WTC11 (cell line): ENCODE measurements around the gene KRT14. TPM values are rescaled to one million over a fixed set of nuclear protein-coding genes. Genes with fewer than 3 reads are reported as not detected.

Source experiments
- ATAC-seq: fragments of 200-7000 bp; cut with Tn5 transposase; 2 replicates; pipeline ENCODE4 v1.10.0; 2021; ENCODE audit warnings: mild to moderate bottlenecking, moderate library complexity
- CTCF ChIA-PET: fragments of 300-600 bp; sonication (Branson Sonifier 250); formaldehyde crosslinking; loops from one replicate; lab custom pipeline; 2021; ENCODE audit warnings: antibody characterized with exemption; lab: Charles Lee
- POLR2A ChIA-PET: fragments of 350-600 bp; sonication (Branson Sonifier 250); formaldehyde crosslinking; loops from one replicate; lab custom pipeline; 2021; ENCODE audit warnings: antibody characterized with exemption; lab: Charles Lee
- DNase-seq: peaks from one replicate; pipeline ENCODE4 v3.0.0; 2021; ENCODE audit warnings: low spot score
- H3K27ac Mint-ChIP-seq: 2 replicates; pipeline ENCODE4 v1.8.0; 2021; ENCODE audit warnings: mixed read lengths
- H3K27me3 Mint-ChIP-seq: 2 replicates; pipeline ENCODE4 v1.8.0; 2021; ENCODE audit warnings: low read depth, mild to moderate bottlenecking, moderate library complexity, mixed read lengths
- H3K36me3 Mint-ChIP-seq: 2 replicates; pipeline ENCODE4 v1.8.0; 2021; ENCODE audit warnings: mixed read lengths
- H3K4me1 Mint-ChIP-seq: 2 replicates; pipeline ENCODE4 v1.8.0; 2022; ENCODE audit warnings: mixed read lengths
- H3K4me3 Mint-ChIP-seq: 2 replicates; pipeline ENCODE4 v1.8.0; 2021; ENCODE audit warnings: mild to moderate bottlenecking, moderate library complexity, mixed read lengths
- H3K9me3 Mint-ChIP-seq: 2 replicates; pipeline ENCODE4 v1.8.0; 2021; ENCODE audit warnings: mixed read lengths
- ARID4B ChIP-seq: sonication (generic); formaldehyde crosslinking; IDR thresholded peaks from 2 replicates; pipeline ENCODE4 v1.8.0; 2023; ENCODE audit warnings: missing genetic modification reagents, mild to moderate bottlenecking, borderline replicate concordance
- ATF1 ChIP-seq: sonication (generic); formaldehyde crosslinking; IDR thresholded peaks from 2 replicates; pipeline ENCODE4 v1.8.1; 2023; ENCODE audit warnings: mild to moderate bottlenecking, moderate library complexity, missing genetic modification reagents
- E2F4 ChIP-seq: sonication (generic); formaldehyde crosslinking; IDR thresholded peaks from 2 replicates; pipeline ENCODE4 v1.8.1; 2022; ENCODE audit warnings: low read depth, mild to moderate bottlenecking, moderate library complexity, missing genetic modification reagents, borderline replicate concordance
- FOXJ3 ChIP-seq: sonication (generic); formaldehyde crosslinking; IDR thresholded peaks from 2 replicates; pipeline ENCODE4 v1.9.0; 2021; ENCODE audit warnings: missing genetic modification reagents, mild to moderate bottlenecking, borderline replicate concordance
- GABPB1 ChIP-seq: sonication (generic); formaldehyde crosslinking; IDR thresholded peaks from 2 replicates; pipeline ENCODE4 v1.8.1; 2023; ENCODE audit warnings: mild to moderate bottlenecking, missing genetic modification reagents
- NR2C2 ChIP-seq: sonication (generic); formaldehyde crosslinking; IDR thresholded peaks from 2 replicates; pipeline ENCODE4 v1.8.0; 2022; ENCODE audit warnings: mild to moderate bottlenecking, missing genetic modification reagents
- NR3C1 ChIP-seq: sonication (generic); formaldehyde crosslinking; conservative IDR thresholded peaks from 2 replicates; pipeline ENCODE4 v1.8.1; 2023; ENCODE audit warnings: low read depth, mild to moderate bottlenecking, missing genetic modification reagents
- SMAD3 ChIP-seq: sonication (generic); formaldehyde crosslinking; IDR thresholded peaks from 2 replicates; pipeline ENCODE4 v1.8.0; 2022; ENCODE audit warnings: missing genetic modification reagents, mild to moderate bottlenecking, borderline replicate concordance
- SMAD4 ChIP-seq: sonication (generic); formaldehyde crosslinking; IDR thresholded peaks from 2 replicates; pipeline ENCODE4 v1.8.0; 2022; ENCODE audit warnings: mild to moderate bottlenecking, missing genetic modification reagents
- SOX15 ChIP-seq: fragments of 250-450 bp; sonication (Bioruptor Pico); IDR thresholded peaks from 2 replicates; pipeline ENCODE4 v1.9.0; 2021; ENCODE audit warnings: mild to moderate bottlenecking
- TCF7 ChIP-seq: sonication (generic); formaldehyde crosslinking; IDR thresholded peaks from 2 replicates; pipeline ENCODE4 v1.8.0; 2022; ENCODE audit warnings: mild to moderate bottlenecking, low read depth, missing genetic modification reagents, moderate library complexity
- ZNF138 ChIP-seq: sonication (generic); formaldehyde crosslinking; conservative IDR thresholded peaks from 2 replicates; pipeline ENCODE4 v1.8.1; 2022; ENCODE audit warnings: mild to moderate bottlenecking, moderate library complexity, missing genetic modification reagents
- ZNF671 ChIP-seq: fragments of 250-450 bp; sonication (Bioruptor Pico); IDR thresholded peaks from 2 replicates; pipeline ENCODE4 v1.8.0; 2021; ENCODE audit warnings: mild to moderate bottlenecking
- total RNA-seq: library from RNA; stranded (reverse); gene quantifications from 3 replicates; pipeline ENCODE4 v1.2.3, GENCODE V29; 2021
- TF ChIP-seq, protein P1 (sequence below): sonication (generic); formaldehyde crosslinking; IDR thresholded peaks from 2 replicates; pipeline ENCODE4 v1.8.1; 2023; ENCODE audit warnings: mild to moderate bottlenecking, missing genetic modification reagents
- TF ChIP-seq, protein P2 (sequence below): fragments of 250-450 bp; sonication (Bioruptor Pico); IDR thresholded peaks from 2 replicates; pipeline ENCODE4 v1.9.0; 2021; ENCODE audit warnings: moderate library complexity, mild to moderate bottlenecking, inconsistent platforms, borderline replicate concordance
- TF ChIP-seq, protein P3 (sequence below): sonication (generic); formaldehyde crosslinking; IDR thresholded peaks from 2 replicates; pipeline ENCODE4 v1.8.0; 2022; ENCODE audit warnings: mild to moderate bottlenecking, missing genetic modification reagents

The KRT14 gene
- total RNA-seq, 1 experiment from 2014 or later: not detected

DNA sequence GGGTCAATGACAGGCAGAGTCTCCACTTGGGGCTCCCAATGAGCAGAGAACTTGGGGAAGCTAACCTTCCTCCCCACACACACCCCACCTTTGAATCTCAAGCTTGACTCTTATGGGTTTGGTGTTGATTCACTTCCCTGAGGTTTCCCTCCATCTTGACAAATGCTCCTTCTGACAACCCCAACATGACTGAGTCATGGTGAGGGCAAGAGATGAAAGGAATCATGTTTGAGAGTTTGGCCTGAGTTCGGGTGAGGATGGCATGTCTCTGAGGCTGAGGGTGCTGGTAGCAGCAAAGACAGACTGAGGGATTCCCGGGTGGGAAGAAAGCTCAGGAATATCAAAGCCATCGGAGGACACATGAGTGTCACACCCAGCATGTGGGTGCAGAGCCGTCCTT lies 33.5 kb downstream of the KRT14 start:
- Mint-ChIP-seq H3K9me3 (no peaks in the 10 kb centered on the region), H3K4me1 (peaks cover 12% of the 10 kb centered on the region), H3K27ac (no peak overlapping the region), H3K4me3 (no peak overlapping the region), H3K27me3 (peaks cover 3% of the 10 kb centered on the region), H3K36me3 (no peaks in the 10 kb centered on the region)
- ChIA-PET POLR2A (no interaction called here), CTCF (interaction anchor here (1.0 to 9.6 kb wide), 4 partner anchors 27 to 110 kb away, joined by 3 to 380 read pairs (median 161); no protein-coding TSS in a partner anchor)
- no peak for DNase-seq
- no peak for ATAC-seq
- no peak for TF ChIP-seq FOXJ3 (CRISPR knock-in tag)
- no peak for TF ChIP-seq SOX15
- TF ChIP-seq TCF7 (CRISPR knock-in tag): no peak
- TF ChIP-seq ZNF138 (CRISPR knock-in tag): no peak
- TF ChIP-seq NR3C1 (CRISPR knock-in tag): no peak
- TF ChIP-seq SMAD3: no peak
- TF ChIP-seq, protein P1, sequence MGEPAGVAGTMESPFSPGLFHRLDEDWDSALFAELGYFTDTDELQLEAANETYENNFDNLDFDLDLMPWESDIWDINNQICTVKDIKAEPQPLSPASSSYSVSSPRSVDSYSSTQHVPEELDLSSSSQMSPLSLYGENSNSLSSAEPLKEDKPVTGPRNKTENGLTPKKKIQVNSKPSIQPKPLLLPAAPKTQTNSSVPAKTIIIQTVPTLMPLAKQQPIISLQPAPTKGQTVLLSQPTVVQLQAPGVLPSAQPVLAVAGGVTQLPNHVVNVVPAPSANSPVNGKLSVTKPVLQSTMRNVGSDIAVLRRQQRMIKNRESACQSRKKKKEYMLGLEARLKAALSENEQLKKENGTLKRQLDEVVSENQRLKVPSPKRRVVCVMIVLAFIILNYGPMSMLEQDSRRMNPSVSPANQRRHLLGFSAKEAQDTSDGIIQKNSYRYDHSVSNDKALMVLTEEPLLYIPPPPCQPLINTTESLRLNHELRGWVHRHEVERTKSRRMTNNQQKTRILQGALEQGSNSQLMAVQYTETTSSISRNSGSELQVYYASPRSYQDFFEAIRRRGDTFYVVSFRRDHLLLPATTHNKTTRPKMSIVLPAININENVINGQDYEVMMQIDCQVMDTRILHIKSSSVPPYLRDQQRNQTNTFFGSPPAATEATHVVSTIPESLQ (CRISPR knock-in tag): no peak
- TF ChIP-seq ATF1 (CRISPR knock-in tag): no peak
- no peak for TF ChIP-seq E2F4 (CRISPR knock-in tag)
- TF ChIP-seq ZNF671 (CRISPR knock-in tag): no peak
- TF ChIP-seq, protein P2, sequence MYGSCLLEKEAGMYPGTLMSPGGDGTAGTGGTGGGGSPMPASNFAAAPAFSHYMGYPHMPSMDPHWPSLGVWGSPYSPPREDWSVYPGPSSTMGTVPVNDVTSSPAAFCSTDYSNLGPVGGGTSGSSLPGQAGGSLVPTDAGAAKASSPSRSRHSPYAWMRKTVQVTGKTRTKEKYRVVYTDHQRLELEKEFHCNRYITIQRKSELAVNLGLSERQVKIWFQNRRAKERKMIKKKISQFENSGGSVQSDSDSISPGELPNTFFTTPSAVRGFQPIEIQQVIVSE: no peak
- TF ChIP-seq, protein P3, sequence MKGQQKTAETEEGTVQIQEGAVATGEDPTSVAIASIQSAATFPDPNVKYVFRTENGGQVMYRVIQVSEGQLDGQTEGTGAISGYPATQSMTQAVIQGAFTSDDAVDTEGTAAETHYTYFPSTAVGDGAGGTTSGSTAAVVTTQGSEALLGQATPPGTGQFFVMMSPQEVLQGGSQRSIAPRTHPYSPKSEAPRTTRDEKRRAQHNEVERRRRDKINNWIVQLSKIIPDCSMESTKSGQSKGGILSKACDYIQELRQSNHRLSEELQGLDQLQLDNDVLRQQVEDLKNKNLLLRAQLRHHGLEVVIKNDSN (CRISPR knock-in tag): no peak
- no peak for TF ChIP-seq GABPB1 (CRISPR knock-in tag)

GRCh38 chr17:41552455-41552854 lies 34.2 kb downstream of the KRT14 start:
- H3K4me1 Mint-ChIP-seq: peaks cover 19% of the 10 kb centered on the region
- ATAC-seq (no peak), DNase-seq (no peak)
- TF ChIP-seq SMAD4 (CRISPR knock-in tag): no peak
- TF ChIP-seq NR2C2 (CRISPR knock-in tag): no peak
- TF ChIP-seq ARID4B (CRISPR knock-in tag): no peak
- no peaks in the 10 kb centered on the region for H3K9me3 Mint-ChIP-seq
- no peaks in the 10 kb centered on the region for H3K36me3 Mint-ChIP-seq
- POLR2A ChIA-PET: no interaction called here
- H3K27me3 Mint-ChIP-seq: peaks cover 5% of the 10 kb centered on the region
- CTCF ChIA-PET: interaction anchor here (8.4 to 9.6 kb wide), 2 partner anchors 94 to 111 kb away, joined by 319 to 380 read pairs; no protein-coding TSS in a partner anchor
- no peak overlapping the region for H3K27ac Mint-ChIP-seq
- H3K4me3 Mint-ChIP-seq: no peak overlapping the region
